B cell (primary cell): ENCODE data around the gene DVL2. TPM values are rescaled to one million over a fixed set of nuclear protein-coding genes. Genes with fewer than 3 reads are reported as not detected.

Experiments
- ATAC-seq: fragments of 200-7000 bp; cut with Tn5 transposase; one replicate; pipeline ENCODE4 v1.10.0; 2021; ENCODE audit warnings: low read depth, mild to moderate bottlenecking, moderate number of reproducible peaks, moderate library complexity
- CTCF ChIA-PET: fragments of 350-600 bp; sonication (Branson Sonifier 250); formaldehyde crosslinking; loops from one replicate; lab custom pipeline; 2021; ENCODE audit warnings: antibody characterized with exemption, inconsistent platforms; lab: Charles Lee
- POLR2A ChIA-PET: fragments of 350-600 bp; sonication (Branson Sonifier 250); formaldehyde crosslinking; loops from one replicate; lab custom pipeline; 2021; ENCODE audit warnings: antibody characterized with exemption; lab: Charles Lee
- DNase-seq: peaks from one replicate; pipeline ENCODE4 v3.0.0; 2013
- H2AFZ ChIP-seq: 2 replicates; pipeline ENCODE4 v1.6.1; 2012; ENCODE audit warnings: mild to moderate bottlenecking, low read depth, low read length; ENCODE audit not compliant: insufficient read depth, poor library complexity, severe bottlenecking
- H3K27ac ChIP-seq, 2 donors: 1 replicate in 1 of 2; 2 replicates in 1 of 2; pipeline ENCODE4 v1.5.1; 2012 to 2013; ENCODE audit warnings: low read length in 2 of 2, mild to moderate bottlenecking in 2 of 2, moderate library complexity in 1 of 2
- H3K27me3 ChIP-seq, 4 experiments: fragments of 200-600 bp in 1 of 4; sonication (generic) in 1 of 4; replicated peaks in 1 of 4; 1 replicate in 2 of 4; 2 replicates in 2 of 4; pipeline versions ENCODE4 v1.6.1 to v1.7.0; 2013 to 2016; ENCODE audit warnings: low read length in 3 of 4, mild to moderate bottlenecking in 2 of 4, mixed read lengths in 1 of 4, moderate library complexity in 1 of 4; ENCODE audit not compliant: insufficient read depth in 4 of 4, control insufficient read depth in 3 of 4; ENCODE audit errors: control extremely low read depth in 1 of 4
- H3K36me3 ChIP-seq, 2 experiments: replicated peaks in 1 of 2; 1 replicate in 1 of 2; 2 replicates in 1 of 2; pipeline versions ENCODE4 v1.6.1 to v1.7.1; 2013; ENCODE audit warnings: low read length in 1 of 2; ENCODE audit not compliant: insufficient read depth in 2 of 2, control insufficient read depth in 1 of 2; ENCODE audit errors: control extremely low read depth in 1 of 2, extremely low read depth in 1 of 2
- H3K4me1 ChIP-seq, 2 donors: fragments of 200-600 bp in 1 of 2; sonication (generic) in 1 of 2; 1 replicate in 1 of 2; 2 replicates in 1 of 2; pipeline versions ENCODE4 v1.5.1 to v1.6.1; 2013 to 2017; ENCODE audit warnings: low read length in 2 of 2; ENCODE audit not compliant: control insufficient read depth in 2 of 2, insufficient read depth in 2 of 2
- H3K4me2 ChIP-seq: replicated peaks from 2 replicates; pipeline ENCODE3; 2012; ENCODE audit warnings: mild to moderate bottlenecking, low read depth, low read length; ENCODE audit not compliant: poor library complexity, severe bottlenecking
- H3K4me3 ChIP-seq, 5 experiments: fragments of 200-600 bp in 1 of 5; sonication (generic) in 1 of 5; 1 replicate in 3 of 5; 2 replicates in 2 of 5; pipeline versions ENCODE4 v1.5.1 to v1.7.0; 2011 to 2016; ENCODE audit warnings: low read length in 4 of 5, mild to moderate bottlenecking in 4 of 5, low read depth in 2 of 5, control low read depth in 1 of 5, moderate library complexity in 1 of 5; ENCODE audit not compliant: insufficient read depth in 1 of 5; ENCODE audit errors: control extremely low read depth in 1 of 5, extremely low read depth in 1 of 5
- H3K79me2 ChIP-seq: fragments of 200-600 bp; sonication (generic); one replicate; pipeline ENCODE4 v1.6.0; 2016; ENCODE audit warnings: low read length; ENCODE audit not compliant: control insufficient read depth, insufficient read depth
- H3K9ac ChIP-seq: fragments of 200-600 bp; sonication (generic); 2 replicates; pipeline ENCODE4 v1.6.1; 2017; ENCODE audit warnings: mild to moderate bottlenecking, low read length, moderate library complexity
- H3K9me3 ChIP-seq, 3 donors: one replicate each; pipeline versions ENCODE4 v1.6.1 to v1.7.1; 2013; ENCODE audit warnings: low read length in 2 of 3; ENCODE audit not compliant: control insufficient read depth in 2 of 3, insufficient read depth in 1 of 3; ENCODE audit errors: control extremely low read depth in 1 of 3
- H4K20me1 ChIP-seq: 2 replicates; pipeline ENCODE4 v1.6.0; 2012; ENCODE audit warnings: mild to moderate bottlenecking, low read length; ENCODE audit not compliant: insufficient read depth, control insufficient read depth, poor library complexity, severe bottlenecking
- H3K27ac Mint-ChIP-seq: one replicate; pipeline ENCODE4 v1.8.0; 2021; ENCODE audit warnings: mixed read lengths
- H3K27me3 Mint-ChIP-seq: one replicate; pipeline ENCODE4 v1.8.0; 2021; ENCODE audit warnings: mixed read lengths
- H3K4me1 Mint-ChIP-seq: one replicate; pipeline ENCODE4 v1.8.0; 2021; ENCODE audit warnings: mixed read lengths
- H3K4me3 Mint-ChIP-seq: one replicate; pipeline ENCODE4 v1.8.0; 2021; ENCODE audit warnings: mixed read lengths
- H3K9me3 Mint-ChIP-seq: one replicate; pipeline ENCODE4 v1.8.0; 2022; ENCODE audit warnings: mixed read lengths; ENCODE audit not compliant: insufficient read depth
- EZH2 ChIP-seq: IDR thresholded peaks from 2 replicates; pipeline ENCODE4 v1.6.1; 2012; ENCODE audit warnings: borderline replicate concordance, low read depth, mild to moderate bottlenecking, moderate library complexity, low read length; ENCODE audit not compliant: insufficient read depth, poor library complexity, severe bottlenecking
- WGBS: methylation state at CpG from one replicate; pipeline ENCODE4 v1.1.5; 2013; ENCODE audit warnings: missing lambda C conversion rate; ENCODE audit not compliant: insufficient coverage; 5-methylcytosine and 5-hydroxymethylcytosine counted together
- intact Hi-C: fragments of 100-400 bp; cut with micrococcal nuclease; formaldehyde crosslinking; loops from one replicate; pipeline ENCODE4 v1.10.0; 2022
- polyA plus RNA-seq: library from polyadenylated mRNA; depleted of rRNA; stranded (reverse); fragments of >200 nt; gene quantifications from 2 replicates; pipeline ENCODE4 v1.2.3, GENCODE V29; 2012
- total RNA-seq, 2 donors: library from RNA; stranded (reverse); fragments of 120-200 nt in 1 of 2; gene quantifications; 1 replicate in 1 of 2; 2 replicates in 1 of 2; pipeline versions ENCODE4 v1.2.3 to v1.2.4, GENCODE V29; 2013 to 2022
- TF ChIP-seq, protein P1 (sequence below): fragments of 200-600 bp; IDR thresholded peaks from one replicate; pipeline ENCODE4 v1.8.0; 2022; ENCODE audit warnings: antibody characterized with exemption, mild to moderate bottlenecking

Gene DVL2
- total and polyA plus RNA-seq, 2 donors (not counting 1 experiment from before 2014, with no cell fraction given) = 22.5 to 104 TPM

DNA sequence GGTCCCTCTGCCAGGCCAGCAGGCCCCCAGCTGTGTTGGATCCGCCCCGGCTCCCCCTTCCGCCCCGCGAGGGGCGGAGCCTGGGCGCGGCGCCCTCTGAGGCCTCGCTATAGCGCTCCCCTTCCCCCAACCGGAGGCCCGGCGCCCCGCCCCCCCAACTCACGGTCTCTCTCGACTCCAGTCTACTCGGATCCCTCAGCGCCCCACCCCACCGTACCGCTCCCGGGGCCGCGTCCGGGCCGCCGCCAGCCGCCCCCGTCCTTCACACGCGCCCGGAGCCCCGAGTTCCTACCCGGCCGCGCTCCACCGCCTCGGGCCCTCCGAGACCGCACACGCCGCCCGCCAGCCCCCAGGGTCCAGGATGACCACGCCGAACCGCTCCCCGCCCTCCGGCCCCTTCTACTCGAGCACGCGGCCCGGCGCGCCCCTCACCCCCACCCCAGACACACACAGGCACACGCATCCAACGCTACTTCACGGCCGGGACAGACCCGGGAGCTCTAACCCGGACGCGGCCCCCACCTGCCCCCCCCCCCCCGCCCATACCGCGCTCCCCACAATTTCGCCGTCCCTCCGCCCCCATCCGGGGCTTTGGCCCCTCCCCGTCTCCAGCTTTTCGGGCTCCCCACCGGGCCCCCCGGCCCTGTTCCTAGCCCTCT, 3.6 kb upstream of the DVL2 start:
- Mint-ChIP-seq H3K27ac (peak overlapping the region; percentile 100), H3K27me3 (no peaks in the 10 kb centered on the region), H3K4me1 (peaks cover 65% of the 10 kb centered on the region), H3K4me3 (peak overlapping the region; percentile 98), H3K9me3 (no peaks in the 10 kb centered on the region)
- DNase-seq (peak; percentile 88), ATAC-seq (peak; percentile 7)
- H3K36me3 ChIP-seq = peaks cover 0 to 25% of the 10 kb centered on the region in 2 experiments
- no peak for TF ChIP-seq EZH2
- TF ChIP-seq, protein P1, sequence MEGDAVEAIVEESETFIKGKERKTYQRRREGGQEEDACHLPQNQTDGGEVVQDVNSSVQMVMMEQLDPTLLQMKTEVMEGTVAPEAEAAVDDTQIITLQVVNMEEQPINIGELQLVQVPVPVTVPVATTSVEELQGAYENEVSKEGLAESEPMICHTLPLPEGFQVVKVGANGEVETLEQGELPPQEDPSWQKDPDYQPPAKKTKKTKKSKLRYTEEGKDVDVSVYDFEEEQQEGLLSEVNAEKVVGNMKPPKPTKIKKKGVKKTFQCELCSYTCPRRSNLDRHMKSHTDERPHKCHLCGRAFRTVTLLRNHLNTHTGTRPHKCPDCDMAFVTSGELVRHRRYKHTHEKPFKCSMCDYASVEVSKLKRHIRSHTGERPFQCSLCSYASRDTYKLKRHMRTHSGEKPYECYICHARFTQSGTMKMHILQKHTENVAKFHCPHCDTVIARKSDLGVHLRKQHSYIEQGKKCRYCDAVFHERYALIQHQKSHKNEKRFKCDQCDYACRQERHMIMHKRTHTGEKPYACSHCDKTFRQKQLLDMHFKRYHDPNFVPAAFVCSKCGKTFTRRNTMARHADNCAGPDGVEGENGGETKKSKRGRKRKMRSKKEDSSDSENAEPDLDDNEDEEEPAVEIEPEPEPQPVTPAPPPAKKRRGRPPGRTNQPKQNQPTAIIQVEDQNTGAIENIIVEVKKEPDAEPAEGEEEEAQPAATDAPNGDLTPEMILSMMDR = no peak
- H3K27me3 ChIP-seq = no peaks in the 10 kb centered on the region
- WGBS = under 1% methylated on average over 47 of the region's 73 CpGs
- H3K9ac ChIP-seq = peak overlapping the region; percentile 94
- intact Hi-C loops = loop anchor here (2.0 to 5.0 kb wide), 2 partner anchors 324 to 449 kb away; partner anchors contain the start of genes SENP3 and TP53
- H3K4me1 ChIP-seq = peaks cover 47 to 54% of the 10 kb centered on the region in 2 donors
- H3K4me2 ChIP-seq = peak overlapping the region; percentile 79
- CTCF ChIA-PET = interaction anchor here (0.9 to 5.0 kb wide), 3 partner anchors 14 to 18 kb away, joined by 3 to 36 read pairs (median 6); partner anchors contain the start of genes ACADVL, CTDNEP1, DLG4 and ELP5
- H3K79me2 ChIP-seq = peaks cover 57% of the 10 kb centered on the region
- no peaks in the 10 kb centered on the region for H3K9me3 ChIP-seq
- peak overlapping the region in 4 of 5 experiments; percentile 74 to 97 (median 80) for H3K4me3 ChIP-seq
- H4K20me1 ChIP-seq = peaks cover 22% of the 10 kb centered on the region
- H2AFZ ChIP-seq = peak overlapping the region; percentile 59
- POLR2A ChIA-PET = interaction anchor here (0.6 to 13.1 kb wide), 8 partner anchors 12 to 1782 kb away, joined by 3 to 157 read pairs (median 4); partner anchors contain the start of genes ACADVL, CTDNEP1, DLG4 and ELP5
- H3K27ac ChIP-seq = peak overlapping the region; percentile 55 to 82
